GM23338 (cell line): ENCODE results near the gene ZNF385B.

ENCODE experiments used
- CREB1 ChIP-seq: fragments of 250-450 bp; sonication (Bioruptor Pico); IDR thresholded peaks from 2 replicates; pipeline ENCODE4 v1.5.0; 2020; ENCODE audit warnings: low read depth, mild to moderate bottlenecking, moderate library complexity
- EZH2 ChIP-seq: fragments of 200-600 bp; sonication (generic); IDR thresholded peaks from one replicate; pipeline ENCODE4 v1.8.0; 2017; ENCODE audit warnings: antibody characterized with exemption, mild to moderate bottlenecking, low read depth; ENCODE audit not compliant: unreplicated experiment
- POLR2AphosphoS5 ChIP-seq: IDR thresholded peaks from 2 replicates; pipeline ENCODE4 v1.6.1; 2016; ENCODE audit warnings: antibody characterized with exemption, low read depth
- REST ChIP-seq: IDR thresholded peaks from one replicate; pipeline ENCODE4 v1.6.1; 2018; ENCODE audit warnings: antibody characterized with exemption; ENCODE audit not compliant: unreplicated experiment
- TF ChIP-seq, protein P1 (sequence below), 2 experiments: fragments of 200-600 bp in 1 of 2; sonication (generic) in 1 of 2; conservative IDR thresholded peaks; 2 replicates each; pipeline versions ENCODE4 v1.5.1 to v1.6.1; 2016 to 2017; ENCODE audit warnings: antibody characterized with exemption in 2 of 2, low read depth in 2 of 2, mild to moderate bottlenecking in 2 of 2, moderate library complexity in 1 of 2

GRCh38 chr2:179909845-179910734 is 48.7 kb upstream of the ZNF385B start:
- TF ChIP-seq EZH2 (no peak), CREB1 (CRISPR knock-in tag) (no peak), REST (no peak), POLR2AphosphoS5 (no peak)
- TF ChIP-seq, protein P1, sequence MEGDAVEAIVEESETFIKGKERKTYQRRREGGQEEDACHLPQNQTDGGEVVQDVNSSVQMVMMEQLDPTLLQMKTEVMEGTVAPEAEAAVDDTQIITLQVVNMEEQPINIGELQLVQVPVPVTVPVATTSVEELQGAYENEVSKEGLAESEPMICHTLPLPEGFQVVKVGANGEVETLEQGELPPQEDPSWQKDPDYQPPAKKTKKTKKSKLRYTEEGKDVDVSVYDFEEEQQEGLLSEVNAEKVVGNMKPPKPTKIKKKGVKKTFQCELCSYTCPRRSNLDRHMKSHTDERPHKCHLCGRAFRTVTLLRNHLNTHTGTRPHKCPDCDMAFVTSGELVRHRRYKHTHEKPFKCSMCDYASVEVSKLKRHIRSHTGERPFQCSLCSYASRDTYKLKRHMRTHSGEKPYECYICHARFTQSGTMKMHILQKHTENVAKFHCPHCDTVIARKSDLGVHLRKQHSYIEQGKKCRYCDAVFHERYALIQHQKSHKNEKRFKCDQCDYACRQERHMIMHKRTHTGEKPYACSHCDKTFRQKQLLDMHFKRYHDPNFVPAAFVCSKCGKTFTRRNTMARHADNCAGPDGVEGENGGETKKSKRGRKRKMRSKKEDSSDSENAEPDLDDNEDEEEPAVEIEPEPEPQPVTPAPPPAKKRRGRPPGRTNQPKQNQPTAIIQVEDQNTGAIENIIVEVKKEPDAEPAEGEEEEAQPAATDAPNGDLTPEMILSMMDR (conservative IDR thresholded peaks at IDR 0.05; ENCODE audit: low read depth in 2 of 2), result no peak
